GM18507 (cell line): Measurements from ENCODE around the gene ZNF530.

Experiments
- DNase-seq: peaks from one replicate; pipeline ENCODE4 v3.0.0; 2011; ENCODE audit warnings: low read depth; ENCODE audit not compliant: insufficient read length; ENCODE audit errors: extremely low spot score
- FAIRE-seq: peaks from 2 replicates; lab custom pipeline; 2011; peaks lifted over from hg19 to GRCh38; lab: Jason Lieb, UNC

ZNF530 gene

GRCh38 chr19:57611113-57611512 lies 11.4 kb downstream of the ZNF530 start:
- no peak for DNase-seq
- no peak for FAIRE-seq

- FAIRE-seq, result peak; percentile 85
- DNase-seq, result peak; percentile 86
These were observed 14.5 kb downstream of the ZNF530 start, which contains the start of gene ZNF134 for GRCh38 chr19:57613941-57614743. ZNF134 (plus strand) TSS chr19:57614242; CDS start chr19:57619469, 5,227 bp downstream.

GRCh38 chr19:57615346-57615745 lies 15.7 kb downstream of the ZNF530 start:
- DNase-seq, result no peak

GRCh38 chr19:57620673-57621348 lies 21.1 kb downstream of the ZNF530 start:
- no peak for DNase-seq
- no peak for FAIRE-seq

More at GRCh38 chr19:57615346-57615745, 15.7 kb downstream of the ZNF530 start:
- FAIRE-seq, result no peak

GRCh38 chr19:57623091-57623490 lies 23.4 kb downstream of the ZNF530 start:
- FAIRE-seq, result no peak

GRCh38 chr19:57632987-57633831 lies 33.5 kb downstream of the ZNF530 start, which contains the start of gene ZNF211:
ZNF211 (plus strand) TSS chr19:57633168; CDS start chr19:57633347, 179 bp downstream.
- peak; percentile 92 for FAIRE-seq
- DNase-seq, result peak; percentile 74

More at GRCh38 chr19:57623091-57623490, 23.4 kb downstream of the ZNF530 start:
- no peak for DNase-seq

- no peak for DNase-seq
- FAIRE-seq, result no peak
These were observed 34.1 kb downstream of the ZNF530 start for GRCh38 chr19:57633832-57634131.

GRCh38 chr19:57637379-57637778 lies 37.7 kb downstream of the ZNF530 start:
- DNase-seq (no peak), FAIRE-seq (no peak)

GRCh38 chr19:57641715-57642234 lies 42.1 kb downstream of the ZNF530 start:
- no peak for FAIRE-seq
- DNase-seq, result no peak

GRCh38 chr19:57642396-57643046 lies 42.8 kb downstream of the ZNF530 start:
- no peak for FAIRE-seq

GRCh38 chr19:57643734-57644133 lies 44.0 kb downstream of the ZNF530 start:
- FAIRE-seq, result no peak
- no peak for DNase-seq

More at GRCh38 chr19:57642396-57643046, 42.8 kb downstream of the ZNF530 start:
- DNase-seq, result no peak

GRCh38 chr19:57648331-57649003 lies 48.8 kb downstream of the ZNF530 start:
- DNase-seq (no peak), FAIRE-seq (no peak)

GRCh38 chr19:57651654-57651996 lies 51.9 kb downstream of the ZNF530 start:
- FAIRE-seq (no peak), DNase-seq (no peak)

GRCh38 chr19:57653689-57654088 lies 54.0 kb downstream of the ZNF530 start:
- FAIRE-seq, result no peak
- DNase-seq, result no peak

GRCh38 chr19:57655443-57655842 lies 55.8 kb downstream of the ZNF530 start:
- no peak for FAIRE-seq
- DNase-seq, result no peak

GRCh38 chr19:57656346-57656745 lies 56.7 kb downstream of the ZNF530 start:
- DNase-seq (no peak), FAIRE-seq (no peak)
